Common myeloid progenitor, CD34-positive (primary cell): Measurements from ENCODE around the gene POLE2.

Experiments
- CTCF ChIA-PET: fragments of 350-600 bp; sonication (Branson Sonifier 250); formaldehyde crosslinking; loops from one replicate; lab custom pipeline; 2021; ENCODE audit warnings: antibody characterized with exemption; lab: Charles Lee
- POLR2A ChIA-PET: fragments of 350-600 bp; sonication (Branson Sonifier 250); formaldehyde crosslinking; loops from one replicate; lab custom pipeline; 2021; ENCODE audit warnings: antibody characterized with exemption; lab: Charles Lee
- DNase-seq, 3 donors: peaks; one replicate each; pipeline versions ENCODE4 v3.0.0 to v3.0.0-alpha.2; 2013
- H3K27ac ChIP-seq, 2 experiments: 1 replicate in 1 of 2; 2 replicates in 1 of 2; pipeline ENCODE4 v1.7.0; 2013; ENCODE audit warnings: inconsistent platforms in 2 of 2, low read length in 2 of 2, mild to moderate bottlenecking in 2 of 2, low read depth in 1 of 2, moderate library complexity in 1 of 2; ENCODE audit not compliant: severe bottlenecking in 2 of 2, insufficient read depth in 1 of 2, poor library complexity in 1 of 2
- H3K27me3 ChIP-seq, 5 experiments: replicated peaks in 2 of 5; 1 replicate in 3 of 5; 2 replicates in 2 of 5; pipeline versions ENCODE4 v1.6.1 to v1.7.0; 2013; ENCODE audit warnings: low read length in 4 of 5, mild to moderate bottlenecking in 2 of 5, moderate library complexity in 2 of 5, inconsistent platforms in 1 of 5; ENCODE audit not compliant: insufficient read depth in 5 of 5, control insufficient read depth in 4 of 5
- H3K36me3 ChIP-seq, 4 experiments: 1 replicate in 2 of 4; 2 replicates in 2 of 4; pipeline versions ENCODE4 v1.6.1 to v1.7.0; 2013; ENCODE audit warnings: low read length in 3 of 4, control low read depth in 1 of 4, mild to moderate bottlenecking in 1 of 4; ENCODE audit not compliant: control insufficient read depth in 4 of 4, insufficient read depth in 4 of 4
- H3K4me1 ChIP-seq, 4 experiments: 1 replicate in 3 of 4; 2 replicates in 1 of 4; pipeline versions ENCODE4 v1.6.1 to v1.7.1; 2013; ENCODE audit warnings: low read length in 3 of 4, mild to moderate bottlenecking in 3 of 4, control low read depth in 1 of 4, inconsistent platforms in 1 of 4, moderate library complexity in 1 of 4; ENCODE audit not compliant: control insufficient read depth in 4 of 4, insufficient read depth in 4 of 4; ENCODE audit errors: control extremely low read depth in 1 of 4
- H3K4me3 ChIP-seq, 7 experiments: 1 replicate in 4 of 7; 2 replicates in 3 of 7; pipeline versions ENCODE4 v1.5.1 to v1.7.0; 2013; ENCODE audit warnings: mild to moderate bottlenecking in 7 of 7, low read length in 6 of 7, moderate library complexity in 6 of 7, inconsistent platforms in 2 of 7, low read depth in 2 of 7, control low read depth in 1 of 7; ENCODE audit not compliant: insufficient read depth in 4 of 7, control insufficient read depth in 1 of 7; ENCODE audit errors: extremely low read depth in 1 of 7
- H3K9me3 ChIP-seq, 5 experiments: 1 replicate in 4 of 5; 2 replicates in 1 of 5; pipeline versions ENCODE4 v1.6.1 to v1.7.1; 2013; ENCODE audit warnings: low read length in 4 of 5, mild to moderate bottlenecking in 2 of 5, inconsistent platforms in 1 of 5, low read depth in 1 of 5, moderate library complexity in 1 of 5; ENCODE audit not compliant: control insufficient read depth in 4 of 5, insufficient read depth in 2 of 5; ENCODE audit errors: control extremely low read depth in 1 of 5
- WGBS: methylation state at CpG from one replicate; pipeline ENCODE4 v1.1.5; 2013; ENCODE audit not compliant: insufficient coverage; 5-methylcytosine and 5-hydroxymethylcytosine counted together

POLE2 gene

DNA sequence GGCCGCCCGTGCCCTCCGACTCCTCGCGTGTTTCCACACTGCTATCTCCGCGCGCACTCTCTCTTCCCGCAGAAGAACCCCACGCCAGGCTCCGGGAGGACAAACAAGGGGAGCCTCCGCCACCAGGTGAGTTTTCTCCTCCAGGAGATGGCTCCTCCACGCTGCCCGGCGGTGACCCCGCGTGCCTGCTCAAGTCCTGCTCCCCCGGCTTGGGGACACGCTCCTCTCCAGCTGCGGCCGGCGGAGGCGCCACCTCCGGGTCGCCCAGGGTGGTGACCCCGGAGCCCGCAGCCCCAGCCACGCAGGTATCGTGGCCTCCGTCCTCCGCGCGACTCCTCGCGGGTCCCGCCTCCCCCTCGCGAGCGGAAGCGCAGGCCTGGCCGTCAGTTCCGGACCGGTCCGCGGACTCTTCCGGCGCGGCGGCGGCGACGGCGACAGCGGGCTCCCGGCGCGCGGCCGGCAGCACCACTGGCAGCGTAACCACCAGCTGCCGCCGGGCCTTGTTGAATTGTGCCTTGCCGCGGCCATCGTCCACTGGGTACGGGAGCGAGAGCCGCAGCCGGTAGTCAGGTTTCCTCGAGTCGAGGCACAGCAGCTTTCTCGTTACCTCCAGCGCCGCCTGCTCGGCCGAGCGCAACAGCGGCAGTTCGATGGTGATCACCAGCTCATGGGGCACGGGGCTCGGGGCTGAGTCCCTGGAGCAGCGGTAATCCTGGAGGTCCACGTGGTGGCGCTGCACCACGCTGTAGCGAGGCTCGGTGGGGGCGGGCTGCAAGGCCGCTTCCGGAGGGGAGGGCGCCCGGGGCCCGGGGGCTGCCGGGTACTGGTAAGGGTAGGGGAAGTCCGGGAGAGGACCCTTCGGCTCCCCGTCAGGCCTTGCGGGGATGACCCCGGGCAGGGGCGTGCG lies 54.1 kb downstream of the POLE2 start:
- peak; percentile 96 to 98 (median 98) for DNase-seq
- peak overlapping the region; percentile 90 to 96 for H3K27ac ChIP-seq
- peaks cover 8 to 29% (median 24%) of the 10 kb centered on the region in 4 experiments for H3K4me1 ChIP-seq
- H3K27me3 ChIP-seq: no peaks in the 10 kb centered on the region
- H3K4me3 ChIP-seq: peak overlapping the region; percentile 53 to 98 (median 95)
- H3K36me3 ChIP-seq: peaks cover 4 to 21% (median 11%) of the 10 kb centered on the region in 4 experiments
- ChIA-PET CTCF (interaction anchor here (0.5 to 2.7 kb wide), 18 partner anchors 8 to 471 kb away, joined by 3 to 20 read pairs (median 5); partner anchors contain the start of genes KLHDC2, LRR1, MGAT2 and NEMF), POLR2A (interaction anchor here (0.6 to 4.6 kb wide), 11 partner anchors 9 to 219 kb away, joined by 3 to 46 read pairs (median 5); partner anchors contain the start of genes KLHDC2, LRR1, MGAT2 and NEMF)
- 0% methylated on average over 64 of the region's 101 CpGs for WGBS
- no peaks in the 10 kb centered on the region for H3K9me3 ChIP-seq

DNA sequence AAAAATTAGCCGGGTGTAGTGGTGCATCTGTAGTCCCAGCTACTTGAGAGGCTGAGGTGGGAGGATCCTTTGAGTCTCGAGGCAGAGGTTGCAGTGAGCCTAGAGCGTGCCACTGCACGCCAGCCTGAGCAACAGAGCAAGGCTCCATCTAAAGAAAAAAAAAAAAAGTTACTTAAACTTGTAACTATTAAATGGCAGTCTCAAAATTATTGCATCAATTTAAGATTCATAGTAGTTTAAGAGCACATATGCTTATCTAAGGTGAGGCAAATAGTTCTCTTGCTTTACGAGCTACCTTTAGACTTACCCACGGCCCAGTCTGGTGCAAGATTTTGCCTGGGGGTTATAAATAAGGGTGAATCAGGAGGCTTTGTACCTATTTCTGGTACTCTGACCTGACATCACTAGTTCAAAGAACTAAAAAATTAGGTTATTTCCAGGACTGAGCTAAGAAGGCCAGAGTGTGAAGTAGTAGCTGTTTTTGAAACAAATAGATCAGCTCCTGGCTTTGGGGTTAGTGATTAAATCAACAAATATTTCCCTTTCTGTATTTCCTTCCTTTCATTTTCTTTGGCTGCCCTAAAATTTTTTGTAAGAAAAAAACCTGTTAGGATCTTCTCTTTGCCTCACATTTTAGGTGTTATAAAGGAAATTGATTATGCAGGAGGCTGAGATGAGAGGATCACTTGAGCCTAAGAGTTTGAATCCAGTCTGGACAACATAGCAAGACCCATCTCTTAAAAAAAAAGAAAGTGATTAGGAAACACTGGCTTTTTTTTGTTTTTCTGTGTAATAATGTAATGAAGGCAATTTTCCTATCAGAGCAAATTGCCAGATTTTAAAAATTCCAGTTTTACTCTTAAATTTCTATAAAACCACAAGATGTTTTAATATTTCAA lies 63.8 kb downstream of the POLE2 start:
- peaks cover 17 to 39% (median 28%) of the 10 kb centered on the region in 4 experiments for H3K4me1 ChIP-seq
- no peak overlapping the region for H3K27ac ChIP-seq
- no peaks in the 10 kb centered on the region for H3K9me3 ChIP-seq
- peak overlapping the region in 2 of 7 experiments; percentile 28 to 35 for H3K4me3 ChIP-seq
- CTCF ChIA-PET: interaction anchor here (0.6 to 4.5 kb wide), 6 partner anchors 10 to 162 kb away, joined by 3 to 28 read pairs (median 4); partner anchors contain the start of genes DNAAF2 and RPS29
- POLR2A ChIA-PET: interaction anchor here (0.5 to 0.9 kb wide), 2 partner anchors 9 to 31 kb away, joined by 4 read pairs; no protein-coding TSS in a partner anchor
- DNase-seq: no peak
- H3K27me3 ChIP-seq: no peaks in the 10 kb centered on the region
- peaks cover 0 to 21% (median 6%) of the 10 kb centered on the region in 4 experiments for H3K36me3 ChIP-seq
- 93% methylated on average over 2 of the region's 6 CpGs for WGBS

DNA sequence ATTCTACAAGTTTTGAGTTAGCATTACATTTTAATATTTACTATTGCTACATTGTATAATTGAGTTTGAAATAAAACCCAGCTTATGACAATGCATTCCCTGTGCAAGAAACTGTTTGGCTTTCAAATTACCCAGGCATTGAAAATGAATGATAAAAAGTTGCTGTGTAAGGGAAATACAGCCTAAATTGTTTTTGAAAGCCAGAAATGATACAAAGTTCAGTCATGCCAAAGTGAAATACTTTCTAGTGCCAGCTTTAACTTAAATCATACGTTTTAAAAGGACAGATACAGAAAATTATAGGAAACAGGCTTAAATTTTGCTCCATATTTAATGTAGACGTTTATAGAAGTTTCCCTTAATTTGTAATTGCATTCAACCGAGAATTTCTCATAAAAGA lies 64.6 kb downstream of the POLE2 start:
- WGBS: 100% methylated on average over 1 of the region's 3 CpGs
- ChIA-PET CTCF (interaction anchor here (2.0 to 4.5 kb wide), 2 partner anchors 11 to 37 kb away, joined by 10 to 28 read pairs; partner anchors contain the start of genes DNAAF2 and RPS29), POLR2A (no interaction called here)
- Histone ChIP-seq H3K4me3 (peak overlapping the region in 3 of 7 experiments; percentile 28 to 93 (median 90)), H3K9me3 (no peaks in the 10 kb centered on the region), H3K4me1 (peaks cover 17 to 43% (median 33%) of the 10 kb centered on the region in 4 experiments), H3K27me3 (no peaks in the 10 kb centered on the region), H3K27ac (peak overlapping the region in 1 of 2 experiments; percentile 99), H3K36me3 (peaks cover 0 to 28% (median 8%) of the 10 kb centered on the region in 4 experiments)
- DNase-seq: no peak

DNA sequence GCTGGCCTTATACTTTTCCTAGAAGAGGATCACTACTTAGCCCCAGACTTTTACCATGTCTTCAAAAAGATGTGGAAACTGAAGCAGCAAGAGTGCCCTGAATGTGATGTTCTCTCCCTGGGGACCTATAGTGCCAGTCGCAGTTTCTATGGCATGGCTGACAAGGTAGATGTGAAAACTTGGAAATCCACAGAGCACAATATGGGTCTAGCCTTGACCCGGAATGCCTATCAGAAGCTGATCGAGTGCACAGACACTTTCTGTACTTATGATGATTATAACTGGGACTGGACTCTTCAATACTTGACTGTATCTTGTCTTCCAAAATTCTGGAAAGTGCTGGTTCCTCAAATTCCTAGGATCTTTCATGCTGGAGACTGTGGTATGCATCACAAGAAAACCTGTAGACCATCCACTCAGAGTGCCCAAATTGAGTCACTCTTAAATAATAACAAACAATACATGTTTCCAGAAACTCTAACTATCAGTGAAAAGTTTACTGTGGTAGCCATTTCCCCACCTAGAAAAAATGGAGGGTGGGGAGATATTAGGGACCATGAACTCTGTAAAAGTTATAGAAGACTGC lies 65.9 kb downstream of the POLE2 start:
- POLR2A ChIA-PET: interaction anchor here (2.5 to 3.1 kb wide), 4 partner anchors 11 to 36 kb away, joined by 7 to 46 read pairs (median 20); partner anchors contain the start of genes LRR1 and RPS29
- Histone ChIP-seq H3K36me3 (peaks cover 2 to 41% (median 14%) of the 10 kb centered on the region in 4 experiments), H3K4me3 (peak overlapping the region in 6 of 7 experiments; percentile 90 to 99 (median 97)), H3K9me3 (no peaks in the 10 kb centered on the region), H3K27ac (peak overlapping the region in 1 of 2 experiments; percentile 99), H3K27me3 (no peaks in the 10 kb centered on the region), H3K4me1 (peaks cover 17 to 48% (median 35%) of the 10 kb centered on the region in 4 experiments)
- WGBS: 90% methylated on average over 3 of the region's 3 CpGs
- CTCF ChIA-PET: interaction anchor here (0.9 to 4.5 kb wide), 5 partner anchors 8 to 36 kb away, joined by 3 to 28 read pairs (median 20); partner anchors contain the start of genes DNAAF2 and RPS29
- DNase-seq: no peak

DNA sequence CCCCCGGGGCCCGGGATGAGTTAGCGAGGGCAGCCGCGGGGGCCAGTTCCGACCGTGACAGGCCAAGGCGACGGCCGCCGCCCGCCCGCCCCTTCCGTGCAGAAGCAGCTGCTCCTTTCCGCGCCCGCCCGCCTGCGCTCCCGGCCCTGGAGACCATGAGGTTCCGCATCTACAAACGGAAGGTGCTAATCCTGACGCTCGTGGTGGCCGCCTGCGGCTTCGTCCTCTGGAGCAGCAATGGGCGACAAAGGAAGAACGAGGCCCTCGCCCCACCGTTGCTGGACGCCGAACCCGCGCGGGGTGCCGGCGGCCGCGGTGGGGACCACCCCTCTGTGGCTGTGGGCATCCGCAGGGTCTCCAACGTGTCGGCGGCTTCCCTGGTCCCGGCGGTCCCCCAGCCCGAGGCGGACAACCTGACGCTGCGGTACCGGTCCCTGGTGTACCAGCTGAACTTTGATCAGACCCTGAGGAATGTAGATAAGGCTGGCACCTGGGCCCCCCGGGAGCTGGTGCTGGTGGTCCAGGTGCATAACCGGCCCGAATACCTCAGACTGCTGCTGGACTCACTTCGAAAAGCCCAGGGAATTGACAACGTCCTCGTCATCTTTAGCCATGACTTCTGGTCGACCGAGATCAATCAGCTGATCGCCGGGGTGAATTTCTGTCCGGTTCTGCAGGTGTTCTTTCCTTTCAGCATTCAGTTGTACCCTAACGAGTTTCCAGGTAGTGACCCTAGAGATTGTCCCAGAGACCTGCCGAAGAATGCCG lies 66.7 kb downstream of the POLE2 start:
- Histone ChIP-seq H3K27ac (peak overlapping the region; percentile 96 to 99), H3K36me3 (peaks cover 2 to 42% (median 15%) of the 10 kb centered on the region in 4 experiments), H3K4me1 (peaks cover 17 to 48% (median 35%) of the 10 kb centered on the region in 4 experiments), H3K9me3 (no peaks in the 10 kb centered on the region), H3K27me3 (no peaks in the 10 kb centered on the region), H3K4me3 (peak overlapping the region; percentile 75 to 99 (median 95))
- DNase-seq: peak; percentile 83 to 89 (median 86)
- 6% methylated on average over 65 of the region's 65 CpGs for WGBS
- ChIA-PET POLR2A (interaction anchor here (0.9 to 3.1 kb wide), 8 partner anchors 11 to 146 kb away, joined by 3 to 46 read pairs (median 10); partner anchors contain the start of genes KLHDC2, LRR1 and RPS29), CTCF (interaction anchor here (0.9 to 4.5 kb wide), 10 partner anchors 9 to 159 kb away, joined by 3 to 28 read pairs (median 6); partner anchors contain the start of genes DNAAF2 and RPS29)
